GM23338 (cell line): Measurements from ENCODE around the gene MAP3K4. TPM values are rescaled to one million over a fixed set of nuclear protein-coding genes. Genes with fewer than 3 reads are reported as not detected.

Experiments used
- ATAC-seq: fragments of 200-7000 bp; cut with Tn5 transposase; 3 replicates; pipeline ENCODE4 v1.9.1; 2020
- DNase-seq: peaks from one replicate; pipeline ENCODE4 v3.0.0-alpha.2; 2015; ENCODE audit warnings: low spot score
- H2AFZ ChIP-seq: fragments of 200-600 bp; sonication (generic); 2 replicates; pipeline ENCODE4 v1.8.0; 2016; ENCODE audit warnings: antibody characterized with exemption, mild to moderate bottlenecking, moderate library complexity
- H3F3A ChIP-seq: fragments of 200-600 bp; sonication (generic); replicated peaks from 2 replicates; pipeline ENCODE4 v1.8.0; 2017; ENCODE audit warnings: antibody characterized with exemption, mixed run types, low read depth
- H3K27ac ChIP-seq: fragments of 200-600 bp; sonication (generic); 2 replicates; pipeline ENCODE4 v1.6.1; 2016; ENCODE audit warnings: low read depth
- H3K27me3 ChIP-seq: fragments of 200-600 bp; sonication (generic); 2 replicates; pipeline ENCODE4 v1.8.0; 2016; ENCODE audit warnings: mild to moderate bottlenecking, mixed run types, moderate library complexity; ENCODE audit not compliant: insufficient read depth
- H3K36me3 ChIP-seq: fragments of 200-600 bp; sonication (generic); 2 replicates; pipeline ENCODE4 v1.8.0; 2016; ENCODE audit warnings: mild to moderate bottlenecking; ENCODE audit not compliant: insufficient read depth
- H3K4me1 ChIP-seq: fragments of 200-600 bp; sonication (generic); 2 replicates; pipeline ENCODE4 v1.8.0; 2016; ENCODE audit warnings: mild to moderate bottlenecking, moderate library complexity; ENCODE audit not compliant: insufficient read depth
- H3K4me2 ChIP-seq: fragments of 200-600 bp; sonication (generic); 2 replicates; pipeline ENCODE4 v1.7.1; 2017; ENCODE audit warnings: mixed run types
- H3K4me3 ChIP-seq: fragments of 200-600 bp; sonication (generic); 2 replicates; pipeline ENCODE4 v1.6.1; 2016; ENCODE audit warnings: mixed run types
- H3K79me2 ChIP-seq: fragments of 200-600 bp; sonication (generic); replicated peaks from 2 replicates; pipeline ENCODE4 v1.8.0; 2017; ENCODE audit warnings: mild to moderate bottlenecking; ENCODE audit not compliant: insufficient read depth
- H3K9me2 ChIP-seq: fragments of 200-600 bp; sonication (generic); 2 replicates; pipeline ENCODE4 v1.8.0; 2017; ENCODE audit not compliant: insufficient read depth
- H4K20me1 ChIP-seq: fragments of 200-600 bp; sonication (generic); replicated peaks from 2 replicates; pipeline ENCODE4 v1.8.0; 2017; ENCODE audit warnings: mild to moderate bottlenecking; ENCODE audit not compliant: insufficient read depth
- H3K27ac Mint-ChIP-seq: 2 replicates; pipeline ENCODE4 v1.8.0; 2020; ENCODE audit warnings: inconsistent platforms, mild to moderate bottlenecking, moderate library complexity, mixed read lengths
- H3K27me3 Mint-ChIP-seq: 3 replicates; pipeline ENCODE4 v1.8.0; 2022; ENCODE audit warnings: low read depth, mild to moderate bottlenecking, moderate library complexity, mixed read lengths, inconsistent platforms; ENCODE audit not compliant: insufficient read depth, poor library complexity
- H3K36me3 Mint-ChIP-seq: 3 replicates; pipeline ENCODE4 v1.8.0; 2021; ENCODE audit warnings: low read depth, mild to moderate bottlenecking, inconsistent platforms, moderate library complexity, mixed read lengths
- H3K4me1 Mint-ChIP-seq: 3 replicates; pipeline ENCODE4 v1.8.0; 2020; ENCODE audit warnings: mild to moderate bottlenecking, inconsistent platforms, mixed read lengths
- H3K4me3 Mint-ChIP-seq: 3 replicates; pipeline ENCODE4 v1.8.0; 2021; ENCODE audit warnings: moderate library complexity, mild to moderate bottlenecking, inconsistent platforms, mixed read lengths
- H3K9me3 Mint-ChIP-seq: 3 replicates; pipeline ENCODE4 v1.8.0; 2020; ENCODE audit warnings: moderate library complexity, mild to moderate bottlenecking, inconsistent platforms, mixed read lengths
- CREB1 ChIP-seq: fragments of 250-450 bp; sonication (Bioruptor Pico); IDR thresholded peaks from 2 replicates; pipeline ENCODE4 v1.5.0; 2020; ENCODE audit warnings: low read depth, mild to moderate bottlenecking, moderate library complexity
- ETS1 ChIP-seq: IDR thresholded peaks from 2 replicates; pipeline ENCODE4 v1.6.1; 2016; ENCODE audit warnings: antibody characterized with exemption
- EZH2 ChIP-seq: fragments of 200-600 bp; sonication (generic); IDR thresholded peaks from one replicate; pipeline ENCODE4 v1.8.0; 2017; ENCODE audit warnings: antibody characterized with exemption, mild to moderate bottlenecking, low read depth; ENCODE audit not compliant: unreplicated experiment
- EZH2phosphoT487 ChIP-seq: fragments of 200-600 bp; sonication (generic); IDR thresholded peaks from one replicate; pipeline ENCODE4 v1.8.1; 2018; ENCODE audit warnings: antibody characterized with exemption; ENCODE audit not compliant: unreplicated experiment
- JUNB ChIP-seq: IDR thresholded peaks from one replicate; pipeline ENCODE4 v1.6.1; 2016; ENCODE audit warnings: antibody characterized with exemption; ENCODE audit not compliant: unreplicated experiment
- NANOG ChIP-seq: IDR thresholded peaks from 2 replicates; pipeline ENCODE4 v1.6.1; 2016; ENCODE audit warnings: antibody characterized with exemption, borderline replicate concordance
- POLR2AphosphoS5 ChIP-seq: IDR thresholded peaks from 2 replicates; pipeline ENCODE4 v1.6.1; 2016; ENCODE audit warnings: antibody characterized with exemption, low read depth
- REST ChIP-seq: IDR thresholded peaks from one replicate; pipeline ENCODE4 v1.6.1; 2018; ENCODE audit warnings: antibody characterized with exemption; ENCODE audit not compliant: unreplicated experiment
- STAT1 ChIP-seq: IDR thresholded peaks from one replicate; pipeline ENCODE4 v1.6.1; 2016; ENCODE audit warnings: antibody characterized with exemption; ENCODE audit not compliant: unreplicated experiment
- ZNF114 ChIP-seq: fragments of 250-450 bp; sonication (Bioruptor Pico); IDR thresholded peaks from 2 replicates; pipeline ENCODE4 v1.5.0; 2020; ENCODE audit warnings: mild to moderate bottlenecking, moderate library complexity
- ZNF331 ChIP-seq: fragments of 250-450 bp; sonication (Bioruptor Pico); IDR thresholded peaks from 2 replicates; pipeline ENCODE4 v1.5.0; 2020; ENCODE audit warnings: low read depth, mild to moderate bottlenecking, moderate library complexity
- ZNF462 ChIP-seq: fragments of 250-450 bp; sonication (Bioruptor Pico); IDR thresholded peaks from 2 replicates; pipeline ENCODE4 v1.5.0; 2020; ENCODE audit warnings: mild to moderate bottlenecking, moderate library complexity
- polyA plus RNA-seq: library from polyadenylated mRNA; unstranded; fragments of >200 nt; fragmentation: Nextera tagmentation; extraction: Ambion mirVana; gene quantifications from 2 replicates; pipeline ENCODE4 v1.2.1, GENCODE V29; 2016
- total RNA-seq: library from RNA; depleted of rRNA; stranded (reverse); fragments of >200 nt; shearing (Covaris generic); gene quantifications from 2 replicates; pipeline ENCODE4 v1.2.3, GENCODE V29; 2014
- TF ChIP-seq, protein P1 (sequence below), 2 experiments: fragments of 200-600 bp in 1 of 2; sonication (generic) in 1 of 2; conservative IDR thresholded peaks; 2 replicates each; pipeline versions ENCODE4 v1.5.1 to v1.6.1; 2016 to 2017; ENCODE audit warnings: antibody characterized with exemption in 2 of 2, low read depth in 2 of 2, mild to moderate bottlenecking in 2 of 2, moderate library complexity in 1 of 2

The MAP3K4 gene
- total and polyA plus RNA-seq, 2 experiments from 2014 or later = 44.4 to 48.8 TPM

DNA sequence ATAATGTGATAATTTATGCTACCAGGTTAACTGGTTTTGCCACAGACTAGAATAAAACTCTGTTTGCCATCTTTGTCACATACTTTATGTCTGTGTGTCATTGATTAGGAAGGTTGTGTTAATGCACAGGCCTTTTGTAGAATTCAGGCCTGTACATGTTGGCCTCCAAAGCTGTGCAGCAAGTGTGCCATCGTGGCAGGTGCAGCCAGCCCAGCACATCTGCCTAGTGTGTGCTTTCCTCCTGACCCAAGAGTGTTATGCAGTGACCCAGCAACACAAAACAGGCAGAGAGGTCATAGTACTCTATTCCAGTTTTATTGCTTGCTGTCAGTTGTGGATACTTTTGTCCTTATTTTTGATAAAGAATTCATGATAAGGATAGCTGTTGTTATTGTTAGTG, 3.7 kb downstream of the MAP3K4 start:
- Histone ChIP-seq H3K4me3 (no peak overlapping the region), H3K27me3 (no peaks in the 10 kb centered on the region), H3K79me2 (peaks cover 81% of the 10 kb centered on the region), H3K4me1 (peaks cover 6% of the 10 kb centered on the region), H4K20me1 (peaks cover 48% of the 10 kb centered on the region), H3K4me2 (no peak overlapping the region), H3K9me2 (no peaks in the 10 kb centered on the region), H3F3A (no peaks in the 10 kb centered on the region), H3K27ac (no peak overlapping the region), H2AFZ (no peak overlapping the region), H3K36me3 (no peaks in the 10 kb centered on the region)
- Mint-ChIP-seq H3K27ac (no peak overlapping the region), H3K4me3 (no peak overlapping the region), H3K4me1 (peaks cover 34% of the 10 kb centered on the region), H3K27me3 (peaks cover 3% of the 10 kb centered on the region), H3K9me3 (no peaks in the 10 kb centered on the region), H3K36me3 (peaks cover 8% of the 10 kb centered on the region)
- DNase-seq (no peak), ATAC-seq (no peak)
- TF ChIP-seq POLR2AphosphoS5 = no peak
- no peak for TF ChIP-seq ETS1
- TF ChIP-seq JUNB = no peak
- TF ChIP-seq, protein P1, sequence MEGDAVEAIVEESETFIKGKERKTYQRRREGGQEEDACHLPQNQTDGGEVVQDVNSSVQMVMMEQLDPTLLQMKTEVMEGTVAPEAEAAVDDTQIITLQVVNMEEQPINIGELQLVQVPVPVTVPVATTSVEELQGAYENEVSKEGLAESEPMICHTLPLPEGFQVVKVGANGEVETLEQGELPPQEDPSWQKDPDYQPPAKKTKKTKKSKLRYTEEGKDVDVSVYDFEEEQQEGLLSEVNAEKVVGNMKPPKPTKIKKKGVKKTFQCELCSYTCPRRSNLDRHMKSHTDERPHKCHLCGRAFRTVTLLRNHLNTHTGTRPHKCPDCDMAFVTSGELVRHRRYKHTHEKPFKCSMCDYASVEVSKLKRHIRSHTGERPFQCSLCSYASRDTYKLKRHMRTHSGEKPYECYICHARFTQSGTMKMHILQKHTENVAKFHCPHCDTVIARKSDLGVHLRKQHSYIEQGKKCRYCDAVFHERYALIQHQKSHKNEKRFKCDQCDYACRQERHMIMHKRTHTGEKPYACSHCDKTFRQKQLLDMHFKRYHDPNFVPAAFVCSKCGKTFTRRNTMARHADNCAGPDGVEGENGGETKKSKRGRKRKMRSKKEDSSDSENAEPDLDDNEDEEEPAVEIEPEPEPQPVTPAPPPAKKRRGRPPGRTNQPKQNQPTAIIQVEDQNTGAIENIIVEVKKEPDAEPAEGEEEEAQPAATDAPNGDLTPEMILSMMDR (conservative IDR thresholded peaks at IDR 0.05; ENCODE audit: low read depth in 2 of 2) = no peak
- TF ChIP-seq CREB1 = no peak
- TF ChIP-seq STAT1 = no peak
- TF ChIP-seq NANOG = no peak
- no peak for TF ChIP-seq ZNF331 (CRISPR knock-in tag)
- no peak for TF ChIP-seq ZNF114
- no peak for TF ChIP-seq ZNF462 (CRISPR knock-in tag)
- no peak for TF ChIP-seq EZH2phosphoT487
- no peak for TF ChIP-seq EZH2
- TF ChIP-seq REST = no peak
